HL-60/S4 treated with phorbol 12-myristate 13-acetate at 8.2 ng/mL for 4 days and 3 days (cell line): ENCODE results near the gene TMEM132C.

ENCODE experiments used
- in situ Hi-C: fragments of 300-500 bp; cut with MboI; formaldehyde crosslinking; loops from 2 replicates; pipeline ENCODE4 v1.15.0; 2022; ENCODE audit warnings: low sequenced_read_pairs

The TMEM132C gene

DNA sequence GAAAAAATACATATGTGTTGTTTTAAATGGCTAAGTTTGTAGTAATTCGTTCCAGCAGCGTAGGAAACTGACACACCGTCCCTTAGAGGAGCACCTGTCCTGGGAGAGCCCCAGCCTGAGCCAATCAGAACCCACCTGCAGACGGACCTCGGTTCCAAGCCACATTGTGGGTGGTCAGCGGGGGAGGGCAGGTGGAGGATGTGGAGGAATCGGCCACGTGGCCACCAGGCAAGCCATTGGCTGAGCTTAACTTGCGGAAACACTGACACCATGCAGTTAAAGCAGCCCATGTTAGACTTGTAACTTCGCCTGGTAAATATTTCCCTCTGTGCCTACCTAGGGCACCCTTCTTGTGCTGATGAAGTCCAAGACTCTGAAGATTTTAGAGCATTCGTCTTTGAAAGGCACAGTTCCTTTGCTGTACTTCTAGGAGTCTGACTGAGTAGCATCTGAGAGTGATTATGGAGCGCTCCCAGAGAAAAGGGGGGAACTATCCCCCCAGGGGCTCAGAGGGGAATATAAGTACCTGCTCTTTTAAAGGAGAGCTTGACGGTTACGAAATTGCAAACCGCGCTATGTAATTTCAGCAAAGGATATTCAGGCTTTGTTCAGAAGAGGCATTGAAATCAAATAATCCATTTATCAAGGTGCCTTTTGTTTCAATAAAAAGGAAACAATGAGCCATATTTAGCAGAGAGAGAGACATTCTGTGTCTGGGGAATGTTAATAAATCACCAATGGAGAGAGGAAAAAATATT, 135.7 kb downstream of the TMEM132C start:
- in situ Hi-C loops = no loop called here

DNA sequence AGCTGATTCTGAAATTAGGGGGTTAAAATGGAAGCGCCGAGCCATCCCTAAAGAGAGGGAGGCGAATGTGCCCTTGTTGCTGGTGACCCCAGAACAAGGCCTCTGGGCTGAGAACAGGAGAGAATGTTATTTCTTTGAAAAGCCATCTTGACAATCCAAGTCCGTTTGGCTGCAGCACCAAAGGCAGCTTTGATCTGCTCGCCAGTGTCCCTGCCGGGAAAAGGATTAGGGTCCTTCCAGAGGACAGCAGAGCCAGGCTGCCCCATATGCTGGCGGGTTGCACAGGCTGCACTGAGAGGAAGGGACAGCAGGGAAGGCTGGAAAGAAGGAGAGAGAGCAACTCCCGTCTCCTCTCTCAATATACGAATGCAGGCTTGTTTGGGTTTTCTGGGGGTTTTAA, 141.7 kb downstream of the TMEM132C start:
- in situ Hi-C loops = no loop called here

GRCh38 chr12:128415036-128415560, 148.1 kb downstream of the TMEM132C start:
- in situ Hi-C loops = no loop called here

DNA sequence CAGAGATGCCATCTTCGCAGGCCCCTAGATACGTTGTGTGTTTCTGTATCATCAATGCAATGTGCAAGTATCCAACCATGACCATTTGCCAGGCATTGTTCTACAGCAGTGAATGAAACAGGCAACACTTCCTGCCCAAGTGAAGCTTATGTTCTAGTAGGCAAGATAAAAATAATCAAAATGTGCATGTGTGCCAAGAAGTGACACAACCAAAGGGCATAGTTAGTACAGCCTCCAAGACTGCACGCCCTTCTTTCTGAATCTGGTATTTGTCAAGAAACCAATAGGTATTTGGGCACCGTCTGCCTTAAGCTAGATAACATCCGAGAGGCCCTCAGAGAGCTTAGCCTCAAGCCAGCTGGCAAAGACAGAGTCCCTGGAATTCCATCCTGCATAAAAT, 152.0 kb downstream of the TMEM132C start:
- in situ Hi-C loops = no loop called here

DNA sequence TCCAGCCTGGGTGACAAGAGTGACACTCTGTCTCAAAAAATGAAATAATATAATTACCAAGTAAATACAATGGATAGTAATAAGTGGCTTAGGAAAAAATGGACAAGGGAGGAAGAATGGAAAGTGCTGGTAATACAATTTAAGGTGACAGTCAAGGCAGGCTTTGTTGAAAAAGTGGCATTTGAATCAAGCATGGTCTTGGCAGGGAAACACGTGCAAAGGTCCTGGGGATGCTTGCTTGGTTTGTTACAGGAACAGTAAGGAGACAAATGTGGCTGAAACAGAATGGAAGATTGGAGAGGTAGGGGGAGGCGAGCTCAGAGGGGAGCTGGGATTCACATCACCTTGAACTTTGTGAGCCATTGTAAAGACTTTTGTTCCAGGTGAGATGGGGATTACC, 153.2 kb downstream of the TMEM132C start:
- in situ Hi-C loops = no loop called here

- in situ Hi-C loops = no loop called here
Observed at GRCh38 chr12:128421375-128421774, 154.4 kb downstream of the TMEM132C start.

GRCh38 chr12:128423205-128423604, 156.2 kb downstream of the TMEM132C start:
- in situ Hi-C loops = no loop called here

GRCh38 chr12:128424931-128425431, 158.0 kb downstream of the TMEM132C start:
- in situ Hi-C loops = no loop called here

- in situ Hi-C loops = no loop called here
Observed at GRCh38 chr12:128425666-128426331, 158.8 kb downstream of the TMEM132C start.

DNA sequence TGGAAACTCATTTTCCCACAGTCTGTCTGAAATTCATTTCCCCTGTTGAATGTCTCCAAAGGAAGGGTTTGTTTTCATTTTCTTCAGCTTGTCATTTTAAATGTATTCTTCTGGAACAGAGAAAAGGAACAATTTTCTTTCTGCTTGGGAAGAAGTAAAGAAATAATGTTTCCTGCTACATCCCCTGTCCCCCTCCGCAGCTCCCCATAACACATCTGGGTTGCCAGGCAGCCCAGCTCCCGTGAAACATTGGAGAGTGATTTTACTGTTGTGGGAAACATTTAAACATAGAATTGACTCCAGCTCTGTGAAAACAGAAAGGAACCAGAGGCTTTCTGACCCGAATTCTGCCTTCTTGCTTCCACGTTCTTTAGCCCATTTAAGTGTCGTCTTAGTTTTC, 159.5 kb downstream of the TMEM132C start:
- in situ Hi-C loops = no loop called here

- in situ Hi-C loops = no loop called here
Observed at GRCh38 chr12:128439796-128440195, 172.8 kb downstream of the TMEM132C start.

DNA sequence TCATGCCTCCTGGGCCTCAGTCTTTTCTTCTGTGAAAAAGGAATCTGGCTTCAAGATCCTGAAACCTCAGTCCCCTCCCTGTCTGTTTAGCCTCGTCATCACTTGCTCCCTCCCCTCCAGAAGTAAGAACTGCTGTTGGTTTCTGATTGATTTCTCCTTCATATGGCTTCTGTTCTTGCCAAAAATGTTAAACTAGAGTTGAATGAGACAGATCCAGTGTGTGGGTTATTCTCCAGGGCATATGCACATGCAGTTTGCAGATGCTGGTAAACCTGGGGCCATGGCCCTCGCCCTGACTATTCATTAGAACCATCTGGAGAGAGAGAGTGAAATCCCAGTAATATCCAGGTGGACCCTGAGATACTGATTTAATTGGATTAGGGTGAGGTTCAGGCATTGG, 175.1 kb downstream of the TMEM132C start:
- in situ Hi-C loops = no loop called here

- in situ Hi-C loops = no loop called here
Observed at GRCh38 chr12:128444598-128444997, 177.6 kb downstream of the TMEM132C start.

DNA sequence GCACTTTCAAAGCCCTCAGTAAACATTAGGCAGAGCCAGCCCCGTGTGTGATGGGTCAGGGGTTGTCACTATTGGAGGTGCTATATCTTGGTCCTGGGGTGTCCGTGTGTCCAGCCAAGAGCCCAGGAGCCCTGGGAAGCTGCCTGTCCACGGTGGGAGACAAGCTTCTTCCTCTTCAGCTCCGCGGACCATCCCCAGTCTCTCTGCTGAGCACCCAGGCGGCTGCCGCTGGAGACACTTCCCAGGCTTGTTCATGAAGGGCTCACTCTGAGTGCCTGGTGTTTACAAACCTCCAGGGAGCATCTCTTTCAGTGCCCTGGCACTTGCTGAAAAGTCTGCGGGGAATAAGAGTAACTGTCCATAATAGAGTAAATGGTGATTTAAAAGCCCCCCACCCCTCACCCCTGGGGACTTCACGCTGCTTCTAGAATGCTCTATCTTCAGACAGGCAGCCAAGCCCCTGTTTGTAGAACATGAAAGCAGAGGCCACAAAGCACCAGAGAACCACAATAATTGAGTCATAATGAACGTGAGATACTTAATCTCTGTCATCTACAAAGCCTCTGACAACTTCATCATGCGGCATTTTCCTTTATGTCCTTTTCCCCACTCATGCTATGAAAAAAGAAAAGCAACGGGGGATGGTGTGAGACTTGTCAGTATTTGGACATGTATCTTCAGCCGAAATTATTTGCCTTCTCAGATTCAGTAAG, 178.6 kb downstream of the TMEM132C start:
- in situ Hi-C loops = no loop called here

DNA sequence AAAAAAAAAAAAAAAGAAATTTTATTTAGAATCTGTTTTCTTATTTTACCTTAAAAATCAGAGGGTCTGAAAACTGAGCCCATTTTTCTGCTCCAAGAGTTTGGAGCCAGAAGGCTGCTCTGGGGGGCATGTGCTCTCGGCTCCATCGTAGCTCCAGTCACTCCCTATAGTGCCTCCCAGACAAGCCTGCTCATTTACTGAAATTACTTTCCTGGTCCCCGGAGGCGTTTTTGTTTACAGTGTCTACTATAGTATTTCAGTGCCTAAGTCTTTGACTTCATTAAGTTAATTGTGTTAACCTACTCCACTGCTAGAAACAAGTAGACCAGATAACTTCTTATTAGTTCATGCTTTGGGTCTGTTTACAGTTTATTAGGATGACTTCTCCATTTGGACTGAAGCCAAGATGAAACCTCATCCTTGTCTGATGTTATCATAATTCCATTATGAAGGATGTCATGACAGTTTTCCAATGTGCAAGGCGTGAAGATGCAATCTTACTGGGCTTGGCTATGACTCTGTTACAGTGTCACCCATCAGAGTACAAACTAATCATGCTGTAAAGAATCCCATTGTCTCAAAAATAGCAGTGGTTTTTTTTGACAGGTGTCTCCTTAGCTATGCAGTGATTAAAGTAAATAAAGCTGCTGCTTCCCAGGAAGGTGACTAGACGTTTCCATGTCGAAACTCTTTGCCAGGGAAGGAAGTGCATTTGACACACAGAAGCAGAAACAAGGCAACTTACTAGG, 182.3 kb downstream of the TMEM132C start:
- in situ Hi-C loops = no loop called here

DNA sequence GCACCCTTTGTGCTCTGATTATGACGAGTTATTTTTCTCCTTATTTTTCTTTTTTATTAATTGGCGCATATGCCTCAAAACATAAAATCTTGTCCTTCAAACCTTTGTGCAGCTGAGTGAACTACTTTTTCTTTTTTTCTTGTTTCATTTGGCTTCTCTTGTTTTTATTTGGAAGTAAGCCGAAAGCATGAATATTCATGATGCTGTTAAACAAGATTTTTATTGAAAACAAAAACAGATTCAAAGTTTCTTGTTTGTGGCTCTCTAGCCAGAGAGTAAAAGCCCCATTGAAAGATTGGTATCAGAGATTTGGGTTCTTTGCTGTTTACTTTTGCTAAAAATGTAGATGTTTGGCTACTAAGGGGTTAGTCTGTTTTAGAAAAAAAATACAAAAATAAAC, 183.8 kb downstream of the TMEM132C start:
- in situ Hi-C loops = no loop called here

- in situ Hi-C loops = no loop called here
Observed at GRCh38 chr12:128455851-128456250, 188.9 kb downstream of the TMEM132C start.

DNA sequence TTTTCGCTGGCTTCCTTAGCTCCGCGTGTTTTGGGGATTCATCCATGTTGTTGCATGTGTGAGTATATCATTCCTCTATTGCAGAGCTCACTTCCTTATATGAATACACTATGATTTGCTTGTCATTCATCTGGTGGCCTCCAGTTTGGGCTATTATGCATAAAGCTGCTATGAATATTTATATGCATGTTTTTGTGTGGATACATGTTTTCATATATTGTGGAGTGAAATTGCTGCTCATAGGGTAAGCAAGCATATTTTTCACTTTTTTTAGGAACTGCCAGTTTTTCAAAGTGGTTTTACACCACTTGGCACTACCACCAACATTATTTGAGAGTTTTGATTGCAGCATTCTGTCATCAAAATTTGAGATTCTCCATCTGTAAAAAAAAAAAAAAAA, 190.0 kb downstream of the TMEM132C start:
- in situ Hi-C loops = no loop called here

DNA sequence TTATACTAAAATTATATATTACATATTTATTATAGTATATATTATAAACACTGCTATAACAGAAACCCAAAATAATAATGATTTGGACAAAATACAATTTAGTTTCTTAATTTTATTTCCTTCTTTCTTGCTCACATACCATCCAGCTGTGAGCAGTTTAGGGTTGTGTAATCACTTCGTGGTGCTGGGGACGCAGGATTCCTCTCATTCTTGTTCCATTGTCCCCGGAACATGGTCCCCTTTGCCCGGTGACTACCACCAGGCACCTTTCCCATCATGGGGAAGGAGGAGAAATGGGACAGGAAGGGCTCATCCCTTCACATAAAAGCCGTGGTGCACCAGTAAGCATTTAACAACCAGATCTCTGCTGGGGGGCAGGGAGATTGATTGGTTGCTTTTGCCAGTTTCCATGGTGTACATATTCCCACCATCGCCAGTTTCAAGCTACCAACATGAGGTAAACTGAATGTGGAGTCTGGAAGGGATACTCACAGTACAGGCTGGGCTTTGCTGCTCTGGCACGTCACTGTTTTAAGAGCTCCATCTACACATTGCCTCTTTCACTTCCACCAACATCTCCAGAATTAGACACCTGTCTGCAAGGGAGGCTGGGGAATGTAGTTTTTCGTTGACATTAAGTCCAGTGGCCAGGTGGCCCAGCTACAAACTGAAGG, 191.5 kb downstream of the TMEM132C start:
- in situ Hi-C loops = no loop called here

GRCh38 chr12:128459067-128459466, 192.1 kb downstream of the TMEM132C start:
- in situ Hi-C loops = no loop called here
